Gastrocnemius medialis (tissue), 4 donors: ENCODE results near the gene VPS37C. TPM values are rescaled to one million over a fixed set of nuclear protein-coding genes. Genes with fewer than 3 reads are reported as not detected.

Experiments used
- ATAC-seq, 2 donors: fragments of 150-250 bp; one replicate each; pipeline ENCODE4 v1.9.1; 2016
- DNase-seq, 2 donors: peaks; one replicate each; pipeline ENCODE4 v3.0.0-alpha.2; 2019
- H3K27ac ChIP-seq, 4 donors: fragments of 200-600 bp; sonication (generic); 1 replicate in 1 of 4; 2 replicates in 3 of 4; pipeline ENCODE4 v1.5.1; 2016 to 2018; ENCODE audit warnings: mild to moderate bottlenecking in 2 of 4, moderate library complexity in 1 of 4
- H3K27me3 ChIP-seq, 3 donors: fragments of 200-600 bp; sonication (generic) in 2 of 3; 1 replicate in 1 of 3; 2 replicates in 2 of 3; pipeline versions ENCODE4 v1.5.1 to v1.6.0; 2016 to 2019; ENCODE audit warnings: mild to moderate bottlenecking in 1 of 3, moderate library complexity in 1 of 3
- H3K36me3 ChIP-seq, 2 donors: fragments of 200-600 bp; sonication (generic) in 1 of 2; one replicate each; pipeline ENCODE4 v1.5.1; 2017 to 2018
- H3K4me1 ChIP-seq, 2 donors: fragments of 200-600 bp; sonication (generic) in 1 of 2; one replicate each; pipeline ENCODE4 v1.5.1; 2016 to 2017; ENCODE audit warnings: mild to moderate bottlenecking in 2 of 2
- H3K4me3 ChIP-seq, 4 donors: fragments of 200-600 bp; sonication (generic) in 3 of 4; 1 replicate in 1 of 4; 2 replicates in 3 of 4; pipeline ENCODE4 v1.5.1; 2016 to 2019; ENCODE audit warnings: mild to moderate bottlenecking in 2 of 4
- H3K9me3 ChIP-seq, 3 donors: fragments of 200-600 bp; sonication (generic) in 2 of 3; 1 replicate in 1 of 3; 2 replicates in 2 of 3; pipeline ENCODE4 v1.5.1; 2016 to 2019
- POLR2A ChIP-seq, 2 donors: fragments of 450-650 bp; IDR thresholded peaks; one replicate each; pipeline ENCODE4 v1.6.1; 2017; ENCODE audit warnings: antibody characterized with exemption in 2 of 2, mild to moderate bottlenecking in 2 of 2, moderate library complexity in 2 of 2
- in situ Hi-C, 4 donors: fragments of 200-750 bp; cut with MboI; loops; one replicate each; pipeline versions ENCODE4 v1.15.0 to v1.8.0; 2017; ENCODE audit warnings: low sequenced_read_pairs in 4 of 4
- intact Hi-C: fragments of 100-400 bp; cut with DNase I; formaldehyde crosslinking; loops from one replicate; pipeline ENCODE4 v1.15.1; 2023; ENCODE audit warnings: low total_unique reads
- total RNA-seq, 4 donors: library from RNA; depleted of rRNA; stranded (reverse); fragments of >200 nt; gene quantifications; one replicate each; pipeline versions ENCODE4 v1.1.0 to v1.2.3, GENCODE V29; 2016
- TF ChIP-seq, protein P1 (sequence below), 5 experiments: fragments of 450-650 bp in 3 of 5; fragments of 200-600 bp in 2 of 5; sonication (generic) in 2 of 5; IDR thresholded peaks in 4 of 5; conservative IDR thresholded peaks in 1 of 5; 1 replicate in 4 of 5; 2 replicates in 1 of 5; pipeline ENCODE4 v1.5.1; 2016 to 2019; ENCODE audit warnings: antibody characterized with exemption in 5 of 5, mild to moderate bottlenecking in 3 of 5, moderate library complexity in 3 of 5

Gene VPS37C
- total RNA-seq, 4 donors from 2014 or later, result 17.7 to 27.1 (median 23.5) TPM

DNA sequence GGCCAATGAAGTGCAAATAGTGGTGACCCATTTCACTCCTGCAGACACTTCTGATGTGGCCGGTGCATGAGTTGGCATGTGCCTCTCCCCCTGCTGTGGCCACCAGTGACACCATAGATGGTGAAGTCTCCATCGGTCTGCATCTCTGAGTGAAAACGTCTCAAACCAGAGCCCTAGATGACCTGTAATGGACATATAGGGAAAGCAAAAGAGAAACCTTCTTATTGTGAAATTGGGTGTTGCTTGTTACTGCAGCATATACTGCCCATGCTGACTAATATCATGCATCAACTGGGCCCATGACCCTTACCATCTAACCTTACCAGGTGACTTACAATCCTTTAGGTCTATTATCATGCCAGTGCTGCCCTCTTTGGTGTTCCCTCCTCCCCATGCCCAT, 11.7 kb upstream of the VPS37C start:
- Histone ChIP-seq H3K27ac (no peak overlapping the region), H3K4me3 (no peak overlapping the region), H3K36me3 (no peaks in the 10 kb centered on the region), H3K27me3 (peaks cover 0 to 2% (median 0%) of the 10 kb centered on the region in 3 donors), H3K4me1 (no peaks in the 10 kb centered on the region), H3K9me3 (no peaks in the 10 kb centered on the region)
- intact Hi-C loops, result no loop called here
- in situ Hi-C loops, result loop anchor here in 1 of 4 donors (25.0 kb wide), 1 partner anchor 261 kb away; the partner anchor contains the start of genes PRPF19, TMEM109 and TMEM132A
- DNase-seq (no peak), ATAC-seq (no peak)
- no peak for TF ChIP-seq POLR2A (IDR thresholded peaks at IDR 0.05)

DNA sequence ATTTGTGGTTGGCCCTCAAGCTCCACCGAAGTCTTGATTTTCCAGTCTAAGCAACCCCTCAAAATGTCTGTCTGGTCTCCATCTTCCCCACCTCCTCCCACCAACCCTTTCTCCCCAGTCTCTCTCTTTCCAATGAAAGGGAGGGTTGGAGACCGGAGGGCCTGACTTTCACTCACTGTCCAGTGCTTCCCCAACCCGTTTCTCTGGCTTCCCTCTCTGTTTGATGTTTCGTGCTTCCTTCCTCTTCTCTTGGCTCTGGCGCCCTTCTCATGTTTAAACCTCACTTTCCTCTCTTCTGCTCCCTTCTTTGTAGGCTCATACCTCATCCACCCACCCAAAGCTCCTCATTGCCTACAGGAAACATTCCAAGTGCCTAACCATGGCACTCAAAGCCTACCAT, 11.1 kb upstream of the VPS37C start:
- H3K4me1 ChIP-seq, result no peaks in the 10 kb centered on the region
- in situ Hi-C loops (loop anchor here in 1 of 4 donors (25.0 kb wide), 1 partner anchor 260 kb away; the partner anchor contains the start of genes PRPF19, TMEM109 and TMEM132A), intact Hi-C loops (no loop called here)
- no peak for DNase-seq
- ATAC-seq, result no peak
- no peak for TF ChIP-seq POLR2A (IDR thresholded peaks at IDR 0.05)
- TF ChIP-seq, protein P1, sequence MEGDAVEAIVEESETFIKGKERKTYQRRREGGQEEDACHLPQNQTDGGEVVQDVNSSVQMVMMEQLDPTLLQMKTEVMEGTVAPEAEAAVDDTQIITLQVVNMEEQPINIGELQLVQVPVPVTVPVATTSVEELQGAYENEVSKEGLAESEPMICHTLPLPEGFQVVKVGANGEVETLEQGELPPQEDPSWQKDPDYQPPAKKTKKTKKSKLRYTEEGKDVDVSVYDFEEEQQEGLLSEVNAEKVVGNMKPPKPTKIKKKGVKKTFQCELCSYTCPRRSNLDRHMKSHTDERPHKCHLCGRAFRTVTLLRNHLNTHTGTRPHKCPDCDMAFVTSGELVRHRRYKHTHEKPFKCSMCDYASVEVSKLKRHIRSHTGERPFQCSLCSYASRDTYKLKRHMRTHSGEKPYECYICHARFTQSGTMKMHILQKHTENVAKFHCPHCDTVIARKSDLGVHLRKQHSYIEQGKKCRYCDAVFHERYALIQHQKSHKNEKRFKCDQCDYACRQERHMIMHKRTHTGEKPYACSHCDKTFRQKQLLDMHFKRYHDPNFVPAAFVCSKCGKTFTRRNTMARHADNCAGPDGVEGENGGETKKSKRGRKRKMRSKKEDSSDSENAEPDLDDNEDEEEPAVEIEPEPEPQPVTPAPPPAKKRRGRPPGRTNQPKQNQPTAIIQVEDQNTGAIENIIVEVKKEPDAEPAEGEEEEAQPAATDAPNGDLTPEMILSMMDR (IDR thresholded peaks at IDR 0.05 in 4 of 5, conservative IDR thresholded peaks at IDR 0.05 in 1 of 5), result no peak
- H3K4me3 ChIP-seq, result no peak overlapping the region
- no peak overlapping the region for H3K27ac ChIP-seq
- peaks cover 0 to 2% (median 0%) of the 10 kb centered on the region in 3 donors for H3K27me3 ChIP-seq
- no peaks in the 10 kb centered on the region for H3K9me3 ChIP-seq
- H3K36me3 ChIP-seq, result no peaks in the 10 kb centered on the region

DNA sequence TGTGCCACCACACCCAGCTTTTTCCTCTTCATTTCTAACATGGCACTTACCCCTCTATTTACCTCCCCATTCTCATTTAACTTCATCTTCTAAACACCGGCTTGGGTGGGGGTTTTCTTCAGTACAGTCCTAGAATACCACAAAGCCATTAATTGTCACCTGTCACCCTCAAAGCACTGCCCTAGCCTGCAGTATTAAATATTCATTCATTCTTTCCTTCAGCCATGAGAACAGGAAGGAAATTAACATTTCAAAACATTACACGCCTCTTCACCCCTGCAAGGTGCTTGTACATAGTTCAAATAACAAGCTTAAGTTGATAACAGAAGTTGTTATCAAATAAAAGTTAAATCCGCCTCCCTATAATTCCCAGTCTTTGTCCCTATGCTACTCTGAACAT, 10.7 kb upstream of the VPS37C start:
- H3K27me3 ChIP-seq, result peaks cover 0 to 2% (median 0%) of the 10 kb centered on the region in 3 donors
- no peaks in the 10 kb centered on the region for H3K9me3 ChIP-seq
- DNase-seq (no peak), ATAC-seq (no peak)
- TF ChIP-seq POLR2A (IDR thresholded peaks at IDR 0.05), result no peak
- TF ChIP-seq, protein P1 (IDR thresholded peaks at IDR 0.05 in 4 of 5, conservative IDR thresholded peaks at IDR 0.05 in 1 of 5), result no peak
- H3K4me3 ChIP-seq, result no peak overlapping the region
- no peaks in the 10 kb centered on the region for H3K36me3 ChIP-seq
- intact Hi-C loops, result no loop called here
- in situ Hi-C loops, result loop anchor here in 1 of 4 donors (25.0 kb wide), 1 partner anchor 260 kb away; the partner anchor contains the start of genes PRPF19, TMEM109 and TMEM132A
- no peaks in the 10 kb centered on the region for H3K4me1 ChIP-seq
- no peak overlapping the region for H3K27ac ChIP-seq

DNA sequence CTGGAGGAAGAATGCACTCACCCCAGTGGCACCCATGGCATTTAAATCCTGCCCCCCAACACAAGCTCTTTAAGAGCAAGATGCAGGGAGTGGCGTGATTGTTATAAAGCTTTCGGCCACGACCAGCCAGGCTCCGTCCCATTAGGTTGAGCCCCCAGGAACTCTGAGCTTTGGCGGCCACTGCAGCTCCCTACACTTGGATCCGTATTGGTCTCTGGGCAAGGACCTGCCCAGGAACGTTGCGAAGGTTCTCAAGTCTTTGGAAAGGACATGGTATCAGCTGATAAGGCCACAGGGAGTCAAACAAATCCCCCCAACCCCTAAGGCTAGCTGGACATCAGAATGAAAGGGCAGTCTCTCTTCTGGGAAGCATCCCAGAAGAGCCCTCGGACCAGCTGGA, 9.3 kb upstream of the VPS37C start:
- intact Hi-C loops, result no loop called here
- H3K4me1 ChIP-seq, result no peaks in the 10 kb centered on the region
- no peaks in the 10 kb centered on the region for H3K9me3 ChIP-seq
- DNase-seq, result no peak
- no peak overlapping the region for H3K27ac ChIP-seq
- in situ Hi-C loops, result loop anchor here in 1 of 4 donors (25.0 kb wide), 1 partner anchor 258 kb away; the partner anchor contains the start of genes PRPF19, TMEM109 and TMEM132A
- H3K4me3 ChIP-seq, result no peak overlapping the region
- TF ChIP-seq, protein P1 (IDR thresholded peaks at IDR 0.05 in 4 of 5, conservative IDR thresholded peaks at IDR 0.05 in 1 of 5), result no peak
- TF ChIP-seq POLR2A (IDR thresholded peaks at IDR 0.05), result no peak
- peaks cover 0 to 2% (median 0%) of the 10 kb centered on the region in 3 donors for H3K27me3 ChIP-seq
- no peak for ATAC-seq
- H3K36me3 ChIP-seq, result no peaks in the 10 kb centered on the region

DNA sequence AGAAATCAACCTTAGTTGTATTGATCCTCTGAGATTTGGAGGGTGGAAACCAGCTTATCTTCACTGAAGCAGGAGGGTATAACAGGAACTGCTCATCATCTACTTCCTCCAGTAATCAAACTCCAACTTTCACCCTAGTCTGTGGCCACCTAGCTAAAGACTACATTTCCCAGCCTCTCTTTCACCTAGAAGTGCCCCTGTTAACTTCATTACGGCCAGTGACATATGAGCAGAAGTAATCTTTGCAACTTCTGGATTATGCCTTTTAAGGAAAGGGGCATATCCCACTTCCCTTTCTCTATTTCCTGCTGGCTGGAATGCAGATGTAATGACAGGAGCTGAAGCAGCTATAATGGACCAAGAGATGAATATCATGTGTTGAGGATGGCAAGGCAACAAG, 7.6 kb upstream of the VPS37C start:
- TF ChIP-seq POLR2A (IDR thresholded peaks at IDR 0.05), result no peak
- TF ChIP-seq, protein P1 (IDR thresholded peaks at IDR 0.05 in 4 of 5, conservative IDR thresholded peaks at IDR 0.05 in 1 of 5), result no peak
- intact Hi-C loops, result no loop called here
- in situ Hi-C loops, result loop anchor here in 1 of 4 donors (25.0 kb wide), 1 partner anchor 256 kb away; the partner anchor contains the start of genes PRPF19, TMEM109 and TMEM132A

More for the DNA sequence above, 7.6 kb upstream of the VPS37C start:
- Histone ChIP-seq H3K9me3 (no peaks in the 10 kb centered on the region), H3K27me3 (peaks cover 0 to 2% (median 0%) of the 10 kb centered on the region in 3 donors), H3K36me3 (no peaks in the 10 kb centered on the region), H3K4me3 (no peak overlapping the region), H3K4me1 (no peaks in the 10 kb centered on the region), H3K27ac (no peak overlapping the region)
- ATAC-seq, result no peak
- no peak for DNase-seq
